Heart left ventricle (tissue), 16 donors: Measurements from ENCODE around the gene LCN1. TPM values are rescaled to one million over a fixed set of nuclear protein-coding genes. Genes with fewer than 3 reads are reported as not detected.

Experiments used
- ATAC-seq, 4 donors: fragments of 200-7000 bp; cut with Tn5 transposase; one replicate each; pipeline ENCODE4 v1.9.1; 2020 to 2022; ENCODE audit warnings: moderate library complexity in 4 of 4, mild to moderate bottlenecking in 3 of 4, moderate number of reproducible peaks in 1 of 4
- DNase-seq, 5 donors: peaks; one replicate each; pipeline ENCODE4 v3.0.0-alpha.2; 2020
- H3K27ac ChIP-seq, 12 donors: fragments of 200-600 bp; sonication (generic) in 4 of 12; one replicate each; pipeline versions ENCODE4 v1.5.0 to v1.8.0; 2016 to 2022; ENCODE audit warnings: mild to moderate bottlenecking in 2 of 12
- H3K27me3 ChIP-seq, 9 donors: fragments of 200-600 bp; sonication (generic) in 2 of 9; one replicate each; pipeline versions ENCODE4 v1.5.1 to v1.8.0; 2016 to 2022; ENCODE audit warnings: mild to moderate bottlenecking in 3 of 9
- H3K36me3 ChIP-seq, 9 donors: fragments of 200-600 bp; sonication (generic) in 2 of 9; one replicate each; pipeline versions ENCODE4 v1.5.0 to v1.8.0; 2018 to 2022; ENCODE audit warnings: mild to moderate bottlenecking in 2 of 9
- H3K4me1 ChIP-seq, 12 donors: fragments of 200-600 bp; sonication (generic) in 4 of 12; one replicate each; pipeline versions ENCODE4 v1.5.0 to v1.8.0; 2016 to 2022; ENCODE audit warnings: mild to moderate bottlenecking in 3 of 12
- H3K4me3 ChIP-seq, 12 donors: fragments of 200-600 bp; sonication (generic) in 4 of 12; one replicate each; pipeline versions ENCODE4 v1.5.0 to v1.8.0; 2017 to 2022; ENCODE audit warnings: mild to moderate bottlenecking in 9 of 12, moderate library complexity in 4 of 12
- H3K9me3 ChIP-seq, 12 donors: fragments of 200-600 bp; sonication (generic) in 4 of 12; one replicate each; pipeline versions ENCODE4 v1.5.0 to v1.8.0; 2016 to 2022; ENCODE audit warnings: mild to moderate bottlenecking in 1 of 12
- CTCF ChIP-seq, 12 donors: fragments of 200-600 bp; sonication (generic) in 4 of 12; IDR thresholded peaks; one replicate each; pipeline versions ENCODE4 v1.5.0 to v1.8.0; 2018 to 2022; ENCODE audit warnings: antibody characterized with exemption in 12 of 12, mild to moderate bottlenecking in 5 of 12
- POLR2A ChIP-seq, 2 donors: fragments of 450-650 bp; IDR thresholded peaks; one replicate each; pipeline ENCODE4 v1.6.1; 2017; ENCODE audit warnings: antibody characterized with exemption in 2 of 2, mild to moderate bottlenecking in 2 of 2, moderate library complexity in 2 of 2
- WGBS, 4 donors: extraction: QIAGEN DNeasy Blood & Tissue Kit in 2 of 4; methylation state at CpG; one replicate each; pipeline versions ENCODE4 v1.1.5 to v1.1.7; 2013 to 2018; 5-methylcytosine and 5-hydroxymethylcytosine counted together
- intact Hi-C, 10 donors: fragments of 100-400 bp; cut with DNase I; formaldehyde crosslinking; loops; one replicate each; pipeline versions ENCODE4 v1.11.1 to v1.14.2; 2022
- polyA plus RNA-seq, 2 donors: library from polyadenylated mRNA; stranded (reverse); fragments of 200-250 nt; gene quantifications; one replicate each; pipeline ENCODE4 v1.2.3, GENCODE V29; 2013
- total RNA-seq, 9 donors: library from RNA; depleted of rRNA in 2 of 9; stranded (reverse); fragments of >200 nt in 2 of 9; fragmentation: NEBNext Ultra II Directional in 3 of 9; extraction: Animal tissue kit (Norgen Biotek cat#: 25700) in 3 of 9; gene quantifications; one replicate each; pipeline versions ENCODE4 v1.1.0 to v1.2.4, GENCODE V29; 2016 to 2023
- donor health status: ischemic (EF 13 %, LVEDD 7.1; RV severe dilation, severe dysfunction).
- donor health status: healthy with polysubstance abuse.
- donor health status: DM: no; HTN: yes; CAD: no.
- donor health status: DM: no; HTN: no; CAD: no.
- donor health status: ischemic (EF 25% LVEDD 6.9; RV normal size, moderate dysfunction).
- donor health status: ischemic (EF 25% LVEDD 5.7; RV mildly dilated, moderate dysfunction).
- donor health status: healthy.
- donor health status: DM: yes; HTN: yes; CAD: no.
- donor health status: ischemic (EF 35%, LVEDD 5.7; RV mildly dilated, moderate dysfunction).
- donor health status: nonischemic (EF 11% LVEDD 7.7; RV severe dilation, severe dysfunction).
- donor health status: DM: yes; HTN: yes; CAD: no.
- donor health status: PGD.
- donor health status: ischemic (EF 29% LVEDD 5.4; RV normal size, mild dysfunction).
- donor health status: nonischemic (EF 23%, LVEDD 6.1; RV moderate dilation, normal function).

LCN1 gene
- total and polyA plus RNA-seq, 11 donors, result 0.33 to 0.50 (median 0.37) TPM; not detected in 8

GRCh38 chr9:135552698-135553171 lies 31.5 kb downstream of the LCN1 start:
- Histone ChIP-seq H3K4me1 (no peaks in the 10 kb centered on the region), H3K27me3 (no peaks in the 10 kb centered on the region), H3K4me3 (no peak overlapping the region), H3K27ac (no peak overlapping the region), H3K36me3 (no peaks in the 10 kb centered on the region), H3K9me3 (peaks cover 0 to 5% (median 0%) of the 10 kb centered on the region in 12 donors)
- intact Hi-C loops, result no loop called here
- DNase-seq (no peak), ATAC-seq (no peak)
- 87 to 92% (median 87%) methylated on average over 14 to 19 of the region's 19 CpGs for WGBS, 4 donors
- TF ChIP-seq POLR2A (IDR thresholded peaks at IDR 0.05) (no peak), CTCF (IDR thresholded peaks at IDR 0.05) (no peak)

DNA sequence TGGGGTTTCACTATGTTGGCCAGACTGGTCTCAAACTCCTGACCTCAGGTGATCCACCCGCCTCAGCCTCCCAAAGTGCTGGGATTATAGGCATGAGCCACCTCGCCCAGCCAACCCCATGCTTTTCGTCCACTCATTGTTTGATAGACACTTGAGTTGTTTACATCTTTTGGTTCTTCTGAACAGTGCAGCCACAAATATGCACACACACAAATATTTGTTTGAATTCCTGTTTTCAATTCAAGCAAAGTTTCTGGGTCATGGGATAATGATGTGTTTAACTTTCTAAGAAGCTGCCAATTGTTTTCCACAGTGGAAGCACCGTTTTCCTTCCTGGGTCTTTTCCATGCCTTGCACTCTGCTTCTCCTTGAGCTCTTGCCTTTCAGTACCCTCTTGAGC lies 33.5 kb downstream of the LCN1 start:
- Histone ChIP-seq H3K4me3 (no peak overlapping the region), H3K9me3 (peaks cover 0 to 5% (median 0%) of the 10 kb centered on the region in 12 donors), H3K4me1 (no peaks in the 10 kb centered on the region), H3K36me3 (no peaks in the 10 kb centered on the region), H3K27ac (no peak overlapping the region), H3K27me3 (no peaks in the 10 kb centered on the region)
- TF ChIP-seq POLR2A (IDR thresholded peaks at IDR 0.05) (no peak), CTCF (IDR thresholded peaks at IDR 0.05) (no peak)
- DNase-seq, result no peak
- ATAC-seq, result no peak
- WGBS, 4 donors, result 83 to 91% (median 85%) methylated on average over 4 of the region's 4 CpGs
- intact Hi-C loops, result no loop called here

DNA sequence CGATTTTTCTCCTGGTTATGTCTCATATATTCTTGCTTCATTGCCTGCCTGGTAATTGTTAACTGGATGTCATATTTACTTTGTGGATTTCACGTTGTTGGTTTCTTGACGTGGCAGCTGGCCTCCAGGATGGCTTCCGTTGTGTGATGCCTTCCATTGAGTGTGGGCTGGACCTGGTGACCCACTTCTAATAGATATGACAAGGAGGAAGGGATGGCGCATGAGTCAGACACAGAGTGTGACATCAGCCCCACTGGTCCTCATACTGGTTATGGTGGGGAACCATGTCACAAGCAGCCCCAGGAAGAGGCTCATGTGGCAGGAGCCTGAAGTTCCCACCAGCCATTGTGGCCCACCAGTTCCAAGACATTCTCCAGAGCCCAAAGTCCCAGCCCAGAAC lies 34.0 kb downstream of the LCN1 start:
- Histone ChIP-seq H3K4me1 (no peaks in the 10 kb centered on the region), H3K27me3 (no peaks in the 10 kb centered on the region), H3K9me3 (peaks cover 0 to 5% (median 0%) of the 10 kb centered on the region in 12 donors), H3K4me3 (no peak overlapping the region), H3K27ac (no peak overlapping the region), H3K36me3 (no peaks in the 10 kb centered on the region)
- ATAC-seq (no peak), DNase-seq (no peak)
- TF ChIP-seq CTCF (IDR thresholded peaks at IDR 0.05) (no peak), POLR2A (IDR thresholded peaks at IDR 0.05) (no peak)
- intact Hi-C loops, result no loop called here
- WGBS, 4 donors, result 82 to 91% (median 88%) methylated on average over 5 of the region's 5 CpGs

DNA sequence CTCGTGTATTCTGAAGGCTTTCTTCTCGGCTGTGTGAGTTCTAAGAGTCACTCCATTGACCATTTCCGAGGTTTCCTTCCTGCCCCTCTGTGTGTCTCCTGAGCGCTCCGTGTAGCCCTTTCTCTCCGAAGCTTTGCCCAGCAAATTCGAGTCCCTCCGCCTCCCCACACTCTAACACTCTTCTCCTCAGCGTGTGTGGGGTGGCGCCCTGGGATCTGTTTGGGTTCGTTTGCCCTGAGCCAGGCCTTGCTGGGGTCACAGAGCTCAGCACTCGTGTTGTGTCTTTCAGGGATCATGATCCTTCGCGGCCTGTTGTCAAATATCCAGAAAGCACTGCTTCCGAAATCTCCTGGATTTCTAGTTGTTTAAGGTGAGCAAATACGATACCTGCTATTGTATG lies 34.7 kb downstream of the LCN1 start:
- Histone ChIP-seq H3K36me3 (no peaks in the 10 kb centered on the region), H3K27me3 (peaks cover 0 to 2% (median 0%) of the 10 kb centered on the region in 9 donors), H3K4me1 (no peaks in the 10 kb centered on the region), H3K9me3 (peaks cover 0 to 5% (median 0%) of the 10 kb centered on the region in 12 donors), H3K27ac (no peak overlapping the region), H3K4me3 (no peak overlapping the region)
- no peak for TF ChIP-seq CTCF (IDR thresholded peaks at IDR 0.05)
- TF ChIP-seq POLR2A (IDR thresholded peaks at IDR 0.05), result no peak
- intact Hi-C loops, result no loop called here
- DNase-seq (no peak), ATAC-seq (no peak)
- WGBS, 4 donors, result 73 to 81% (median 79%) methylated on average over 16 of the region's 16 CpGs
